DND-41 (cell line): ENCODE data around the gene EGFLAM.

Source experiments
- EZH2 ChIP-seq: IDR thresholded peaks from 3 replicates; pipeline ENCODE4 v1.6.1; 2012; ENCODE audit warnings: borderline replicate concordance, low read depth, mild to moderate bottlenecking, moderate library complexity, low read length, inconsistent platforms; ENCODE audit not compliant: severe bottlenecking
- TF ChIP-seq, protein P1 (sequence below): IDR thresholded peaks from 2 replicates; pipeline ENCODE4 v1.5.1; 2012; ENCODE audit warnings: borderline replicate concordance, low read length, moderate library complexity, mild to moderate bottlenecking; ENCODE audit not compliant: poor library complexity, severe bottlenecking; ENCODE audit errors: extremely low read depth

DNA sequence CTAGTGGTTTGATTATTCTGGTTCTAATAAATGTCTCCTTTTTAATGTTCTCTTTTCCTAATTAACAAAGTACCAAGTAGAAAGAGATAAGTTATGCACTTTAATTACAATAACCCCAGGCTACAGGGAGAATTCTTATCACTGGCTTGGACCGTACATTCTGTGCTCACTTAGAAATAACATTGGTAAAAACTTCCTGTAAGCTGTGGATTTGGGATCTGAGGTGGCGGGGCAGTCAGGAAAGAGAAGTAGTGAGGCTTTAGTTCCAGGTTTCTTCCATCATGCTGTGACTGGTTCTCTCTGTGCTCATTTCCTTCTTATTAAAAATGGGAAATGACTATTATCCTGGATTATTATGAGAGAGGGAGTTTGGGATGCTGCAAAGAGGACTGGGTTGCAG lies 142.0 kb downstream of the EGFLAM start:
- TF ChIP-seq, protein P1, sequence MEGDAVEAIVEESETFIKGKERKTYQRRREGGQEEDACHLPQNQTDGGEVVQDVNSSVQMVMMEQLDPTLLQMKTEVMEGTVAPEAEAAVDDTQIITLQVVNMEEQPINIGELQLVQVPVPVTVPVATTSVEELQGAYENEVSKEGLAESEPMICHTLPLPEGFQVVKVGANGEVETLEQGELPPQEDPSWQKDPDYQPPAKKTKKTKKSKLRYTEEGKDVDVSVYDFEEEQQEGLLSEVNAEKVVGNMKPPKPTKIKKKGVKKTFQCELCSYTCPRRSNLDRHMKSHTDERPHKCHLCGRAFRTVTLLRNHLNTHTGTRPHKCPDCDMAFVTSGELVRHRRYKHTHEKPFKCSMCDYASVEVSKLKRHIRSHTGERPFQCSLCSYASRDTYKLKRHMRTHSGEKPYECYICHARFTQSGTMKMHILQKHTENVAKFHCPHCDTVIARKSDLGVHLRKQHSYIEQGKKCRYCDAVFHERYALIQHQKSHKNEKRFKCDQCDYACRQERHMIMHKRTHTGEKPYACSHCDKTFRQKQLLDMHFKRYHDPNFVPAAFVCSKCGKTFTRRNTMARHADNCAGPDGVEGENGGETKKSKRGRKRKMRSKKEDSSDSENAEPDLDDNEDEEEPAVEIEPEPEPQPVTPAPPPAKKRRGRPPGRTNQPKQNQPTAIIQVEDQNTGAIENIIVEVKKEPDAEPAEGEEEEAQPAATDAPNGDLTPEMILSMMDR = no peak
- TF ChIP-seq EZH2 = no peak
